ENCODE data around the gene RPS27.

RPS27 gene

DNA sequence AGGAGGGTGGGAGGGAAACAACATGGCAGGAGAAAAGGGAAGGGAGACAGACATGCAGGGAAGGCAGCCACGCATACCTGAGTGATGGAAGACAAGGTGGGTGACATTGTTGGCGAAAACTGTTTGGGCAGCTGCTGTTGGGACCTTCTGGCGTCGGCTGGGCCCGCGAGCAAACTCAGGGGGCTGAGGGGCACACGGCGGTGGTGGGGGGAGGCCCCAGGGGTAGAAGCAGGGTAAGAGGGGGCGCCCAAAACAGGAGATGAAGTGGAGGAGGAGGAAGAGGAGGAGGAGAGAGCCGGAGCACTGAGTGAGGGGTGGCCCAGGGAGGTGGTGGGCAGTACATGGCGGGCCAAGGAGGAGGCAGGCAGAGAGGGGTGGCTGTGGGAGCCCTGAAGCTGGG is 39.4 kb upstream of the RPS27 start:
- peaks cover 1 to 16% (median 14%) of the 10 kb centered on the region in 5 donors for H3K4me1 ChIP-seq (ENCODE audit: control insufficient read depth in 5 of 5, insufficient read depth in 5 of 5, low read length in 5 of 5)
- no peaks in the 10 kb centered on the region for H3K9me3 ChIP-seq (ENCODE audit: control insufficient read depth in 5 of 5, low read length in 5 of 5)
- H3K36me3 ChIP-seq (ENCODE audit: control insufficient read depth in 5 of 5, insufficient read depth in 5 of 5, low read length in 5 of 5): peaks cover 10 to 72% (median 61%) of the 10 kb centered on the region in 5 donors
- H3K27me3 ChIP-seq (ENCODE audit: control insufficient read depth in 5 of 5, insufficient read depth in 4 of 5, low read length in 5 of 5): no peaks in the 10 kb centered on the region
- no peak overlapping the region for H3K27ac ChIP-seq (ENCODE audit: low read depth, low read length)
- no peak overlapping the region for H3K4me3 ChIP-seq (ENCODE audit: low read depth in 1 of 5, low read length in 5 of 5)
- H3K9ac ChIP-seq (ENCODE audit: low read length in 5 of 5): no peak overlapping the region

GRCh38 chr1:153951801-153952200 is 38.8 kb upstream of the RPS27 start:
- H3K27ac ChIP-seq (ENCODE audit: low read depth, low read length): no peak overlapping the region
- H3K4me3 ChIP-seq (ENCODE audit: low read depth in 1 of 5, low read length in 5 of 5): no peak overlapping the region
- no peaks in the 10 kb centered on the region for H3K9me3 ChIP-seq (ENCODE audit: control insufficient read depth in 5 of 5, low read length in 5 of 5)
- H3K4me1 ChIP-seq (ENCODE audit: control insufficient read depth in 5 of 5, insufficient read depth in 5 of 5, low read length in 5 of 5): peaks cover 2 to 19% (median 18%) of the 10 kb centered on the region in 5 donors
- peaks cover 10 to 72% (median 61%) of the 10 kb centered on the region in 5 donors for H3K36me3 ChIP-seq (ENCODE audit: control insufficient read depth in 5 of 5, insufficient read depth in 5 of 5, low read length in 5 of 5)
- H3K27me3 ChIP-seq (ENCODE audit: control insufficient read depth in 5 of 5, insufficient read depth in 4 of 5, low read length in 5 of 5): no peaks in the 10 kb centered on the region
- H3K9ac ChIP-seq (ENCODE audit: low read length in 5 of 5): no peak overlapping the region

DNA sequence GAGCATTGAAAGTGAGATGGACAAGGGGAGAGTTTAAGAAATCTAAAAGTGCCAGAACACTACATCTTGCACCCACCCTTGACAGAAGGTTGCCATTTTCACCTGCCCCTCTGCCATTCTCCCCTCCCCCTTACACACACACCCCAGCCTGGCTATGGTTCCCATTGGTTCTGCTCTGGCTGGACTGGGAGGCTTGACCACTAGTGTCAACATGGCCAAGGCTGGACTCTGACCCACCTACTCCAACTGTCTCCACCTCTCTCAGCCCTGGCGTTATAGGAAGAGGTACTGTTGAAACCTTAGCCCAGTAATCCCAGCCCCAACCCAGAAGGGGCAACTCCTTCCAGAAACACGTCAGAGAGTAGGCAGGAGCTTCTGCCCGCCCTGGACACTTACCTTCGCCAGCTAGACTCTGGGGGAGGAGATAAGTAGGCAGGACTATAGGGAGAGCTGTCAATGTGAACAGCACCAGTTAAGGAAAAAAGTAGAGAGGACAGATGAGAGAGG is 36.6 kb upstream of the RPS27 start:
- H3K27ac ChIP-seq (ENCODE audit: low read depth, low read length): no peak overlapping the region
- H3K36me3 ChIP-seq (ENCODE audit: control insufficient read depth in 5 of 5, insufficient read depth in 5 of 5, low read length in 5 of 5): peaks cover 10 to 55% (median 46%) of the 10 kb centered on the region in 5 donors
- peaks cover 2 to 29% (median 27%) of the 10 kb centered on the region in 5 donors for H3K4me1 ChIP-seq (ENCODE audit: control insufficient read depth in 5 of 5, insufficient read depth in 5 of 5, low read length in 5 of 5)
- peak overlapping the region in 1 of 5 donors; percentile 13 for H3K9ac ChIP-seq (ENCODE audit: low read length in 5 of 5)
- no peak overlapping the region for H3K4me3 ChIP-seq (ENCODE audit: low read depth in 1 of 5, low read length in 5 of 5)
- H3K27me3 ChIP-seq (ENCODE audit: control insufficient read depth in 5 of 5, insufficient read depth in 4 of 5, low read length in 5 of 5): no peaks in the 10 kb centered on the region
- H3K9me3 ChIP-seq (ENCODE audit: control insufficient read depth in 5 of 5, low read length in 5 of 5): no peaks in the 10 kb centered on the region

DNA sequence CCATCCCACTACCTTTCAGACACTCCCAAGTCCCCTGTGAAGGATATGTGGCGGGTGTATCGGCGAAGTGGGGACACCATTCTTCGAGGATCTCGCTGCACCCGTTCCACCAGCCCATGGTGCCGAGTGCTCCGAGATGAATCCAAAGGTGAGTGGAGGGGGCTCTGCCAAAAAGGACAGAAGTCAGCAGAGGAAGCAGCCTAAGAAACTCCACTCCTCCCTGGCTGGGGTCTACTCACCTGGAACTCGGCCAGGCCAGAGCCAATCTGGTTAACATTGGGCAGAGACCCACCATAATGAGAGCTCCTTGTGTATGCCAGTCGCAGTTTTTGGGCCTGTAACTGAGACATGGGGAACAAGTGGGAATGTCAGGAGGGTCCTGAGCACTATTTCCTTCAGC is 35.7 kb upstream of the RPS27 start:
- Histone ChIP-seq H3K4me3 (ENCODE audit: low read depth in 1 of 5, low read length in 5 of 5) (no peak overlapping the region), H3K36me3 (ENCODE audit: control insufficient read depth in 5 of 5, insufficient read depth in 5 of 5, low read length in 5 of 5) (peaks cover 10 to 54% (median 43%) of the 10 kb centered on the region in 5 donors), H3K27me3 (ENCODE audit: control insufficient read depth in 5 of 5, insufficient read depth in 4 of 5, low read length in 5 of 5) (no peaks in the 10 kb centered on the region), H3K9me3 (ENCODE audit: control insufficient read depth in 5 of 5, low read length in 5 of 5) (no peaks in the 10 kb centered on the region), H3K4me1 (ENCODE audit: control insufficient read depth in 5 of 5, insufficient read depth in 5 of 5, low read length in 5 of 5) (peaks cover 2 to 36% (median 35%) of the 10 kb centered on the region in 5 donors), H3K27ac (ENCODE audit: low read depth, low read length) (no peak overlapping the region), H3K9ac (ENCODE audit: low read length in 5 of 5) (no peak overlapping the region)

DNA sequence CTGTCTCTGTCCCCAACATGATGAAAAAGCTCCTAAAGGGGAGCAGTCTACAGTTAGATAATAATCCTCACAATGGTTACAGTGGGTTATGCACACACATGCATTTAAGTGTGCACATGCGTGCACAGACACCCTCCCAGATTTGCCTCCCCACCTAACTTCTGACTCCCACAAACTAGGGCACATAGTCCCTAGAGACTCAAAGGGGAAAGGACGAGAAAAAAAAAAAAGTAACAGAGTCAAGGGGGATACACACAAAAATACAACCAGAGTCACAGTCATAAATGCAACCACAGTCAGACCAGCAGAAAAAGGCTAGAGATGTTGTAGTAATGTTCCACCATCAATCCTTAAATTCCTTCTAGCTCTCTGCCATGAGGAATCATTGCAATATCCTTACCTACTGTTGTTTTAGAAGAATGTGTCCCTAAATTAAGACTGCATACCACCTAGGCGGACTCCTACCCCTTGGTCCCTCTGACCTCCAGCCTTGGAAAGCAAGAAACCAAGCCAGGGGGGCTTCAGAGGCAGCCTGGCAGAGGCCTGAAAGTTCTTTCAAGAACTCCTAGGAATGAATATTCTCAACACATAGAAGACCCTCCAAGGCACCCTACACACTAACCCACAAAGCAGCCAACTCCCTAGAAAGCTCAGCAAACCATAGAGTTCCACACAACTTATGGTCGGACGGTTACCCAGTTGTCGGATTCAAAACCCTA is 33.4 kb upstream of the RPS27 start:
- peak overlapping the region; percentile 86 to 97 (median 93) for H3K9ac ChIP-seq (ENCODE audit: low read length in 5 of 5)
- peak overlapping the region; percentile 79 for H3K27ac ChIP-seq (ENCODE audit: low read depth, low read length)
- H3K4me3 ChIP-seq (ENCODE audit: low read depth in 1 of 5, low read length in 5 of 5): peak overlapping the region; percentile 89 to 95 (median 94)
- H3K27me3 ChIP-seq (ENCODE audit: control insufficient read depth in 5 of 5, insufficient read depth in 4 of 5, low read length in 5 of 5): no peaks in the 10 kb centered on the region
- H3K9me3 ChIP-seq (ENCODE audit: control insufficient read depth in 5 of 5, low read length in 5 of 5): no peaks in the 10 kb centered on the region
- H3K36me3 ChIP-seq (ENCODE audit: control insufficient read depth in 5 of 5, insufficient read depth in 5 of 5, low read length in 5 of 5): peaks cover 0 to 45% (median 30%) of the 10 kb centered on the region in 5 donors
- H3K4me1 ChIP-seq (ENCODE audit: control insufficient read depth in 5 of 5, insufficient read depth in 5 of 5, low read length in 5 of 5): peaks cover 5 to 57% (median 50%) of the 10 kb centered on the region in 5 donors

DNA sequence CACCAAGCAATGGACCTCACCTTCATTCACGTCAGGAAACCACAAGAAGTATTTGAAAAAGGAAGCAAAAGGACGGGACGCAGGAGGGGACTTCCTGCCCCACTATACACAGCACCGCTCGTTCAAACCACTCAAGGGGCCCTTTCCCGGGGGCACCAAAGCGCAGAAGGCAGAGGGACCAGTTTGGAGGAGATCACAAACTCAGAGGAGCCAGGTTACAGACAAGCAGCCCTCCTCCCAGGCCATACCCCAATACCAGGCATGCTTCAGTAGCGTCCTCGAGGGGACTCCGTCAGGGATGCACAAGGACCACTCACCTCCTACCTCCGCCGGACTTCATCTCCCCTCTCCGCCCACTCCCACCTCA is 32.8 kb upstream of the RPS27 start:
- Histone ChIP-seq H3K36me3 (ENCODE audit: control insufficient read depth in 5 of 5, insufficient read depth in 5 of 5, low read length in 5 of 5) (peaks cover 0 to 39% (median 24%) of the 10 kb centered on the region in 5 donors), H3K9me3 (ENCODE audit: control insufficient read depth in 5 of 5, low read length in 5 of 5) (no peaks in the 10 kb centered on the region), H3K4me1 (ENCODE audit: control insufficient read depth in 5 of 5, insufficient read depth in 5 of 5, low read length in 5 of 5) (peaks cover 9 to 63% (median 56%) of the 10 kb centered on the region in 5 donors), H3K4me3 (ENCODE audit: low read depth in 1 of 5, low read length in 5 of 5) (peak overlapping the region; percentile 89 to 95 (median 94)), H3K27ac (ENCODE audit: low read depth, low read length) (peak overlapping the region; percentile 79), H3K27me3 (ENCODE audit: control insufficient read depth in 5 of 5, insufficient read depth in 4 of 5, low read length in 5 of 5) (no peaks in the 10 kb centered on the region), H3K9ac (ENCODE audit: low read length in 5 of 5) (peak overlapping the region; percentile 86 to 97 (median 93))

GRCh38 chr1:153958111-153958960 is 32.2 kb upstream of the RPS27 start, which contains the start of gene CRTC2:
CRTC2 (minus strand) TSS chr1:153958612; CDS start chr1:153958497, 115 bp downstream.
- peak within 1 kb of the TSS; percentile 86 to 97 (median 93) for H3K9ac ChIP-seq (ENCODE audit: low read length in 5 of 5)
- H3K27me3 ChIP-seq (ENCODE audit: control insufficient read depth in 5 of 5, insufficient read depth in 4 of 5, low read length in 5 of 5): no peaks in the 10 kb centered on the region
- peak within 1 kb of the TSS; percentile 79 for H3K27ac ChIP-seq (ENCODE audit: low read depth, low read length)
- H3K9me3 ChIP-seq (ENCODE audit: control insufficient read depth in 5 of 5, low read length in 5 of 5): no peaks in the 10 kb centered on the region
- peaks cover 0 to 35% (median 22%) of the 10 kb centered on the region in 5 donors for H3K36me3 ChIP-seq (ENCODE audit: control insufficient read depth in 5 of 5, insufficient read depth in 5 of 5, low read length in 5 of 5)
- peak within 1 kb of the TSS; percentile 89 to 95 (median 94) for H3K4me3 ChIP-seq (ENCODE audit: low read depth in 1 of 5, low read length in 5 of 5)
- peaks cover 11 to 69% (median 61%) of the 10 kb centered on the region in 5 donors for H3K4me1 ChIP-seq (ENCODE audit: control insufficient read depth in 5 of 5, insufficient read depth in 5 of 5, low read length in 5 of 5)

- H3K4me3 ChIP-seq (ENCODE audit: low read depth in 1 of 5, low read length in 5 of 5): peak overlapping the region in 4 of 5 donors; percentile 32 to 95 (median 91)
- no peaks in the 10 kb centered on the region for H3K9me3 ChIP-seq (ENCODE audit: control insufficient read depth in 5 of 5, low read length in 5 of 5)
- peaks cover 0 to 29% (median 20%) of the 10 kb centered on the region in 5 donors for H3K36me3 ChIP-seq (ENCODE audit: control insufficient read depth in 5 of 5, insufficient read depth in 5 of 5, low read length in 5 of 5)
- peak overlapping the region; percentile 79 for H3K27ac ChIP-seq (ENCODE audit: low read depth, low read length)
- peaks cover 11 to 73% (median 64%) of the 10 kb centered on the region in 5 donors for H3K4me1 ChIP-seq (ENCODE audit: control insufficient read depth in 5 of 5, insufficient read depth in 5 of 5, low read length in 5 of 5)
- no peaks in the 10 kb centered on the region for H3K27me3 ChIP-seq (ENCODE audit: control insufficient read depth in 5 of 5, insufficient read depth in 4 of 5, low read length in 5 of 5)
- H3K9ac ChIP-seq (ENCODE audit: low read length in 5 of 5): peak overlapping the region in 3 of 5 donors; percentile 93 to 97 (median 93)
Measured at GRCh38 chr1:153958961-153959260, 31.7 kb upstream of the RPS27 start.

GRCh38 chr1:153959454-153959853 is 31.1 kb upstream of the RPS27 start:
- Histone ChIP-seq H3K9ac (ENCODE audit: low read length in 5 of 5) (peak overlapping the region in 1 of 5 donors; percentile 97), H3K27me3 (ENCODE audit: control insufficient read depth in 5 of 5, insufficient read depth in 4 of 5, low read length in 5 of 5) (no peaks in the 10 kb centered on the region), H3K27ac (ENCODE audit: low read depth, low read length) (peak overlapping the region; percentile 79), H3K36me3 (ENCODE audit: control insufficient read depth in 5 of 5, insufficient read depth in 5 of 5, low read length in 5 of 5) (peaks cover 0 to 24% (median 17%) of the 10 kb centered on the region in 5 donors), H3K4me3 (ENCODE audit: low read depth in 1 of 5, low read length in 5 of 5) (no peak overlapping the region), H3K9me3 (ENCODE audit: control insufficient read depth in 5 of 5, low read length in 5 of 5) (no peaks in the 10 kb centered on the region), H3K4me1 (ENCODE audit: control insufficient read depth in 5 of 5, insufficient read depth in 5 of 5, low read length in 5 of 5) (peaks cover 11 to 77% (median 70%) of the 10 kb centered on the region in 5 donors)

All from subcutaneous abdominal adipose tissue (tissue), 5 donors.